Inferior parietal cortex (tissue), 1 donor: ENCODE data around the gene TCFL5.

ENCODE experiments used
- DNase-seq: peaks from one replicate; pipeline ENCODE4 v3.0.0-alpha.2; 2016; ENCODE audit errors: extremely low spot score

The TCFL5 gene

DNA sequence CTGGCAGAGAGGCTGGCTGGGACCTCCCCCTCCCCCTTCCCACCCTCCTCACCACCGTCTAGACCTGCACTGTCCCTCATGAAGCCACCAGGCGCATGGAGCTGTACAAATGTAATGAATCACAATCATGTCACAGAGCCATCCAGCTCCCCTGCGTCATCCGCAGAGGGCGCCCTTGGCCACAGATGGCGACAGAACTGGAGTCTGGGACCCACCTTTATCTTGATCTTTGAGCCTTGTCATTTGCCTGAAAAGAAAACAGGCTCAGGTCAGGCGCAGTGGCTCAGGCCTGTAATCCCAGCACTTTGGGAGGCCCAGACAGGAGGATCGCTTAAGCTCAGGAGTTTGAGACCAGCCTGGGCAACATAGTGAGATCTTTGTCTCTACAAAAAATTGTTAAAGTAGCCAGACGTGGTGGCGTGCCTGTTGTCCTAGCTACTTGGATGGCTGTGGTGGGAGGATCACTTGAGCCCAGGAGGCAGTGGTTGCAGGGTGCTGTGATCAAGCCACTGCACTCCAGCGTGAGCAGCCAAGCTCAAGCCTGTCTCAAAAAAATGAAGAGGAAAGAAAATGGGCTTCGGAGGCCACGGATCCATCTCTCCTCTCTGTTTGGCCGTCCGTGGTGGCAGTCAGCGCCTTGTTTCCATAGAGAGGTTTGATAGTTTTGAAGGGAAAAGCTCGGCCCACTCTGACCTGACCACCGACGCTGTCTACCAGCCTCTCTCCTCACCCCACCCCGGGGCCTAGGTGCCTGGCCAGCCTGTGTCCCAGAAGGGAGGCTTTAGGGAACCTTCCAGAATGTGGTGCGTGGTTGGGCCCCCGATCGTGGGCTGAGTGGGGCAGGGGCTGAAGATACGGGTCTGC, 38.6 kb downstream of the TCFL5 start:
- no peak for DNase-seq

DNA sequence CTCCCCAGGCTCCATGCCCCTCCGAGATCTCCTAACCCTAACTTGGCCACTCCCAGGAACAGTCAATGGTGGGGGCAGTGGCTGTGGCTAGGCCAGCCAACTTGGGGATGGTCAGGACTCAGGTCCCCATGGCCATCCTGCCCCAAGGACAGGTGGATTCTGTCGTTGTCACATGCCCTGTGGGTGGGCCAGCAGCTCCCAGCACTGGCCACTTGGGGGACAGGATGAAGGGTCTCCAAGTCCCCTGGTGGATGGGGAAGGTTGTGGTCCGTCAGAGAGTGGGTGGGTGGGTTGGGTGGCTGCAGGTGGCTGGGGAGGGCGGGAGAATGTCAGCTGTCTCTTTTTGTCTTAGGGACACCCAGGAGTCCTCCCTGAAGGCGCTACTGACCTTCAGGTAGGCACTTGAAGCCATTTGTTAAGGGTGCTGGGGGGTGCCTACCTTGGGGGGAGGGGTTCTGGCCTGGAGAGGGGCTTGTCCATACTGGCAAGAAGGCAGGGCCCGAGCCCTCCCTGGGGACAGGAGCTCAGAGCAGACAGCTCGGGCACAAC, 39.3 kb downstream of the TCFL5 start:
- DNase-seq, result no peak

- DNase-seq, result no peak
Observed at GRCh38 chr20:62821726-62822210, 39.9 kb downstream of the TCFL5 start.

- no peak for DNase-seq
Observed at GRCh38 chr20:62820962-62821725, 40.5 kb downstream of the TCFL5 start.

DNA sequence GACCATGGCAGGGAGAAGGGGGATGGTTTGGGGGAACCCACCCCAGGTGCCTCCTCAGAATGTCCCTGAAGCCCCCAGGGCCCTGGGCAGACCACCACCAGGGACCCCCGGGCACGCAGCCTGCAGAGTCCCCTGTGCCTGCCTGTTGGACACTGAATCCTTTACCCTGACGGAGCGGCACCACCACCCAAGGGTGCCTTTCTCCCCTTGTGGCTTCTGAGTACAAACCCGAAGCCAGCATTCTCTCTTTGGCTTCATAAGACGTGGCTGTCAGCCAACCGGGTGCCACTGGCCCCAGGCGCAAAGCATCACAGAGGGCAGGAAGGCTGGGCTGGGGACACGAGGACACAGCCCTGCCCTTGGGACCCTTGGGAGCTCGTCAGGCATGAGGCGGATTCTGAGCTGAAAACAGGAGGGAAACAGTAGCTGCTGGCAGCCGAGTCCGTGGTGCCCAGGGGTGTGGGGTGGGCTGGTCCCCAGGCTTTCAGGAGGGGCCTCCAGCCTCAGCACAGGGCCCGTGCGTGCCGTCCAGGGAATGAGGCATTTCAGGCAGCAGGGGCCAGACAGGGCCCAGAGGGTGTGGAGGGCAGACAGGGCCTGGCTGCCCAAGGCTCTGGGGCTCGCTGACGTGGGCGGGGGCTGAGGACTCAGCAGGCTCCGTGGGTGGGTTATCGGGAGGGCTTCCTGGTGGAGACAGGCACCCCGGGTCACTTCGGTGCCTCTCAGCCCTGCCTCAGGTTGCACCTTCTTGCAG, 41.2 kb downstream of the TCFL5 start:
- DNase-seq, result no peak

DNA sequence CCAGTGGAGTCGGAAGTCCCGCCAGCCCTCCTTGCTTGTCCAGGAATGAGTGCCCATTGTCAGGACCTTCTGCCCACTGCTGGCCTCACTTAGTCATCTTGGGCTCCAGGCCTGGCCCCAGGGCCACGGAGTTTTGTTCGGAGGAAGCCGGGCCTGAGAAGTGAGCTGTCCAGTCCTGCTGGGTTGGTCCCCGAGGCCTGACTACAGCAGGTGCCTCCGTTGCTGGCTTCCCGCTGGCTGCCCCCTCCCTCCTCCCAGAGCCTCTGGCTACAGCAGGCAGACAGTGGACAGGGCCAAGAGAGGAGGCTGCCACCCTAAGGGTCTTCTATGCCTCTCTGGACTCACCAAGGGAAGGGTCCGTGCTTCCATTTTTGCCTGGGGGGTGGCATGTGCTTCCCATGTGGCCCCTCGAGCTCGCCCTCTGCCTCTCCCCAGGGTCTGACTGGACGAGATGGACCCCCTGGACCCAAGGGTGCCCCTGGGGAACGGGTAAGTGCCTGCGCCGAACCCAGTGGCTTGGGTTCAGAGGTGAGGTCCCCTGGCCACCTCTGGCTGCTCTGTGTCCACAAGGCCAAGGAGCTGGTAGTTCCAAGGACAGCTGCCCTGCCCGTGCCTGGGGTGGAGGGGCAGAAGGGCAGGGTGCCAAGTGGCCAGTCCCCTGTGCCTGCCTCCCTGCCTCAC, 42.0 kb downstream of the TCFL5 start:
- no peak for DNase-seq

- no peak for DNase-seq
Observed at GRCh38 chr20:62818592-62819493, 42.8 kb downstream of the TCFL5 start.

DNA sequence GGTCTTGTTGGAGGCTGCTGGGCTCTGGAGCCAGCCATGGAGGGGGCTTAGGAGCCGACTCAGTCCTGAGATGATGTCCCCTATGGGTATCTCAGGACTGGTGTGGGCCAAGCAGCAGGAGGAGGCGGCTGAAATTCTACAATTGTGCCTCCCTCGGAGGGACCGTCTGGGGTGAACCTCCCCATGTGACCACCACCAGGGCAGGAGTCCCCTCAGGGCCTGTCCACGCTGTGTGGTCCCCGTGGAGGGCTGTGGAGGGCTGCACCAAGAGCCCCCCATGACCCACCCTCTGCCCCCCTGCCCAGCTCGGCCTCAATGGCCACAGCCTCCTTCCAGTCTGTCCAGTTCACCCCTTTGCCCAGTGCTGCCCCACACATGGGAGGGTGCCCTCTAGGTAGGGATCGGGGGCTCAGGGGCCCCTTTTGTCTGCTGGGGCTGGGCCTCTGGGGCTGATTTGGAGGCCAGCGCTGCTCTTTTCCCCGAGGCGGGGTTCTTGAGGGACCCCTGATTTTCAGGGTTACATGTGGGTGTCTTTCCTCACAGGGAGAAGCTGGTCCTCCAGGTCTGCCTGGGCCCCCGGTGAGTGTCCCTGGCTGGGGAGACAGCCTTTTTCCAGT, 43.5 kb downstream of the TCFL5 start:
- DNase-seq, result no peak

GRCh38 chr20:62816884-62817873, 44.4 kb downstream of the TCFL5 start, which contains the start of gene COL9A3:
Gene COL9A3, plus strand, starts transcription at chr20:62817050. Its CDS starts 15 bp downstream, at chr20:62817065.
- DNase-seq, result peak; percentile 55

GRCh38 chr20:62816031-62816883, 45.4 kb downstream of the TCFL5 start:
- no peak for DNase-seq

GRCh38 chr20:62815066-62815991, 46.3 kb downstream of the TCFL5 start:
- DNase-seq, result no peak

GRCh38 chr20:62814709-62815065, 46.9 kb downstream of the TCFL5 start:
- DNase-seq, result no peak

- DNase-seq, result no peak
Observed at GRCh38 chr20:62814060-62814708, 47.4 kb downstream of the TCFL5 start.

DNA sequence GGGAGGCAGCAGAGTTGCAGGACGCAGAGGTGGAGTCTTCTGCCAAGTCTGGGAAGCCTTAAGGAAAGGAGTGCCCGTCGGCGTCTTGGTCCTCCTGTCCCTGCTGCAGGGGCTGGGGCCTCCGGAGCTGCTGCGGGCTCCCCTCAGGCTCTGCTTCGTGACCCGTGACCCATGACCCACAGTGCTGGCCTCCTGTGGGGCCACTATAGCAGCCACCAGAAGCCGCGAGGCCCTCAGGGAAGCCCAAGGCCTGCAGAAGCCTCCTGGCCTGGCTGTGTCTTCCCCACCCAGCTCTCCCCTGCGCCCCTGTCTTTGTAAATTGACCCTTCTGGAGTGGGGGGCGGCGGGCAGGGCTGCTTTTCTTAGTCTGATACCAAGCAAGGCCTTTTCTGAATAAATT, 48.0 kb downstream of the TCFL5 start:
- DNase-seq, result no peak

- DNase-seq, result no peak
Observed at GRCh38 chr20:62812907-62813200, 48.8 kb downstream of the TCFL5 start.
